Measurements from ENCODE around the gene CMC1.

Gene CMC1

DNA sequence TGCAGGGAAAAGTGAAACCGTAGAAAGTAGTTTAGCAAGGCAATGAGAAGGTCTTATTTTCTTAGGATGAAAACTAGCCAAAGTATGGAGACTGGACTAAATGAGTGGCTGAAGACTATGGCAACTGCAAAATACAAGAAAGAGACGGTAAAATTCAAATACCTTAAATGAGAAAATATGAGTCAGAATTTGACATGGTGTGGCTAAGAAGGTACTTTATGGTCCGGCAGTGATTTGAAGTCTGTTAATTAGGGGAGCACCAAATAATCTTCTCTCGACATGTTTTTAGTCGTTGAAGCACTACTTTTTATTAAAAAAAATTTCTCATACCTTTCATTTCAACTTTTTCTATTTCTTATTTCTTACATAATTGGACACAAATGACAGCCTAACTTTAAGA, 12.8 kb upstream of the CMC1 start:
- H2AFZ ChIP-seq (ENCODE audit: low read length), result no peak overlapping the region
- H4K20me1 ChIP-seq (ENCODE audit: insufficient read depth, low read length, poor library complexity, severe bottlenecking), result no peaks in the 10 kb centered on the region
- H3K79me2 ChIP-seq (ENCODE audit: insufficient read depth, low read length), result no peaks in the 10 kb centered on the region
- no peak overlapping the region for H3K9ac ChIP-seq (ENCODE audit: low read depth, low read length, poor library complexity, severe bottlenecking)
- no peaks in the 10 kb centered on the region for H3K9me3 ChIP-seq (ENCODE audit: insufficient read depth, low read depth, low read length)
- TF ChIP-seq, protein P1, sequence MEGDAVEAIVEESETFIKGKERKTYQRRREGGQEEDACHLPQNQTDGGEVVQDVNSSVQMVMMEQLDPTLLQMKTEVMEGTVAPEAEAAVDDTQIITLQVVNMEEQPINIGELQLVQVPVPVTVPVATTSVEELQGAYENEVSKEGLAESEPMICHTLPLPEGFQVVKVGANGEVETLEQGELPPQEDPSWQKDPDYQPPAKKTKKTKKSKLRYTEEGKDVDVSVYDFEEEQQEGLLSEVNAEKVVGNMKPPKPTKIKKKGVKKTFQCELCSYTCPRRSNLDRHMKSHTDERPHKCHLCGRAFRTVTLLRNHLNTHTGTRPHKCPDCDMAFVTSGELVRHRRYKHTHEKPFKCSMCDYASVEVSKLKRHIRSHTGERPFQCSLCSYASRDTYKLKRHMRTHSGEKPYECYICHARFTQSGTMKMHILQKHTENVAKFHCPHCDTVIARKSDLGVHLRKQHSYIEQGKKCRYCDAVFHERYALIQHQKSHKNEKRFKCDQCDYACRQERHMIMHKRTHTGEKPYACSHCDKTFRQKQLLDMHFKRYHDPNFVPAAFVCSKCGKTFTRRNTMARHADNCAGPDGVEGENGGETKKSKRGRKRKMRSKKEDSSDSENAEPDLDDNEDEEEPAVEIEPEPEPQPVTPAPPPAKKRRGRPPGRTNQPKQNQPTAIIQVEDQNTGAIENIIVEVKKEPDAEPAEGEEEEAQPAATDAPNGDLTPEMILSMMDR (conservative IDR thresholded peaks at IDR 0.05; ENCODE audit: low read length), result no peak
- TF ChIP-seq EZH2phosphoT487 (IDR thresholded peaks at IDR 0.05; ENCODE audit: borderline replicate concordance), result no peak
- no peaks in the 10 kb centered on the region for H3K36me3 ChIP-seq (ENCODE audit: insufficient read depth, low read length)
- H3K27me3 ChIP-seq (ENCODE audit: insufficient read depth, low read length, poor library complexity, severe bottlenecking), result no peaks in the 10 kb centered on the region
- no peaks in the 10 kb centered on the region for H3F3A ChIP-seq (ENCODE audit: low read depth)
- H3K4me2 ChIP-seq (ENCODE audit: low read depth, low read length, poor library complexity, severe bottlenecking), result no peak overlapping the region
- no peaks in the 10 kb centered on the region for H3K4me1 ChIP-seq (ENCODE audit: insufficient read depth, low read length, poor library complexity, severe bottlenecking)
- no peak overlapping the region for H3K4me3 ChIP-seq (ENCODE audit: low read length, poor library complexity, severe bottlenecking)
- H3K9me2 ChIP-seq (replicated peaks; ENCODE audit: low read depth, low read length), result no peaks in the 10 kb centered on the region

DNA sequence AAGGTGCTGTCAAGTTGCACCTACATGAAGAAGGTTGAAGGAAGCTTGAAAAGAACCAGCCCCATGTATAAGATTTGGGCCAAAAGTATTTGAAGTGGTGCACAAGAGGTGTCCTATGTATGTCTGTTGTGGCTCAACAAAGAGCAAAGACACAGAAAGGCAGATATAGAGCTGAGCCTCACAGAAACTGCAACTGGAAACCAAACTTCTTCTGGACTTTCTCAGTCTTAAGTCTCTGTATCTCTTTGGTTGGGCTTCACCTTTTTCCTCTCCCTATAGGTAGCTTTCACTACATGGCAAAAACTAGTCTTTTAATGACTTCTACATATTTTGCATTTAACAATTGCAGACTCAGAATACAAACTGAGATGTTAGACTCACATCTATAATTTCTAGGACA, 8.8 kb upstream of the CMC1 start:
- no peaks in the 10 kb centered on the region for H3K79me2 ChIP-seq (ENCODE audit: insufficient read depth, low read length)
- H3K27me3 ChIP-seq (ENCODE audit: insufficient read depth, low read length, poor library complexity, severe bottlenecking), result no peaks in the 10 kb centered on the region
- no peak overlapping the region for H3K9ac ChIP-seq (ENCODE audit: low read depth, low read length, poor library complexity, severe bottlenecking)
- H3K36me3 ChIP-seq (ENCODE audit: insufficient read depth, low read length), result no peaks in the 10 kb centered on the region
- H3K4me3 ChIP-seq (ENCODE audit: low read length, poor library complexity, severe bottlenecking), result no peak overlapping the region
- no peaks in the 10 kb centered on the region for H3F3A ChIP-seq (ENCODE audit: low read depth)
- TF ChIP-seq, protein P1 (conservative IDR thresholded peaks at IDR 0.05; ENCODE audit: low read length), result no peak
- TF ChIP-seq EZH2phosphoT487 (IDR thresholded peaks at IDR 0.05; ENCODE audit: borderline replicate concordance), result no peak
- H4K20me1 ChIP-seq (ENCODE audit: insufficient read depth, low read length, poor library complexity, severe bottlenecking), result no peaks in the 10 kb centered on the region
- H3K4me1 ChIP-seq (ENCODE audit: insufficient read depth, low read length, poor library complexity, severe bottlenecking), result no peaks in the 10 kb centered on the region
- no peak overlapping the region for H2AFZ ChIP-seq (ENCODE audit: low read length)
- H3K4me2 ChIP-seq (ENCODE audit: low read depth, low read length, poor library complexity, severe bottlenecking), result no peak overlapping the region
- H3K9me3 ChIP-seq (ENCODE audit: insufficient read depth, low read depth, low read length), result no peaks in the 10 kb centered on the region
- H3K9me2 ChIP-seq (replicated peaks; ENCODE audit: low read depth, low read length), result no peaks in the 10 kb centered on the region

DNA sequence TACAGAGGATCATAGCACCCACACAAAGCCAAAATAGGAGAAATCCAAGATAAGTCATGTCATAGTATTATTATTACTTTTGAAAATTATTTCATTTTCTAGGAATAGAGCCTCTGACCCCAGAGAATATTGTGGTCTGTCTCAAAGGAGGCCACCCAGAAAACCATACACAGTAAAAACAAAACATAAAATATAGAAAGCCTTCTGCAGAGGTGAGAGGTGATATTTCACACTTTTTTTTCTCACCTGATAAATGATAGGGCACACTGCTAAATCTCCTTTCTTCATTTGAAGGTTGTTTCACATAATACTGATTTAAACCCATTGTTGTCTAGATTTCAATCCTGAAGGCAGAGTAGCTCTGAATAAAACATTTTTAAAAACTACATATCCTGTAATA, 7.0 kb upstream of the CMC1 start:
- no peaks in the 10 kb centered on the region for H3K9me3 ChIP-seq (ENCODE audit: insufficient read depth, low read depth, low read length)
- H3K36me3 ChIP-seq (ENCODE audit: insufficient read depth, low read length), result no peaks in the 10 kb centered on the region
- no peak overlapping the region for H2AFZ ChIP-seq (ENCODE audit: low read length)
- no peaks in the 10 kb centered on the region for H3K79me2 ChIP-seq (ENCODE audit: insufficient read depth, low read length)
- H4K20me1 ChIP-seq (ENCODE audit: insufficient read depth, low read length, poor library complexity, severe bottlenecking), result no peaks in the 10 kb centered on the region
- no peak overlapping the region for H3K4me3 ChIP-seq (ENCODE audit: low read length, poor library complexity, severe bottlenecking)
- no peaks in the 10 kb centered on the region for H3K27me3 ChIP-seq (ENCODE audit: insufficient read depth, low read length, poor library complexity, severe bottlenecking)
- H3K9me2 ChIP-seq (replicated peaks; ENCODE audit: low read depth, low read length), result no peaks in the 10 kb centered on the region
- TF ChIP-seq, protein P1 (conservative IDR thresholded peaks at IDR 0.05; ENCODE audit: low read length), result no peak
- no peak for TF ChIP-seq EZH2phosphoT487 (IDR thresholded peaks at IDR 0.05; ENCODE audit: borderline replicate concordance)
- no peaks in the 10 kb centered on the region for H3F3A ChIP-seq (ENCODE audit: low read depth)
- no peak overlapping the region for H3K4me2 ChIP-seq (ENCODE audit: low read depth, low read length, poor library complexity, severe bottlenecking)
- H3K4me1 ChIP-seq (ENCODE audit: insufficient read depth, low read length, poor library complexity, severe bottlenecking), result no peaks in the 10 kb centered on the region
- H3K9ac ChIP-seq (ENCODE audit: low read depth, low read length, poor library complexity, severe bottlenecking), result no peak overlapping the region

Data from Loucy (cell line).